HG03354 (cell line): Measurements from ENCODE around the gene HMCES.
"Not testable (repeated sequence)": the region's sequence is repeated elsewhere in the genome, so short reads cannot be mapped to it uniquely, and the experiment has no call there.

ENCODE experiments used
- ATAC-seq: cut with Tn5 transposase; IDR thresholded peaks from one replicate; pipeline ENCODE4 v1.9.1; 2021; ENCODE audit warnings: mild to moderate bottlenecking; ENCODE audit not compliant: unreplicated experiment, poor library complexity, severe bottlenecking

The HMCES gene

GRCh38 chr3:129256270-129256669 is 22.4 kb upstream of the HMCES start:
- ATAC-seq, result no peak

- ATAC-seq, result no peak
Measured at GRCh38 chr3:129257609-129258008, 21.1 kb upstream of the HMCES start.

- ATAC-seq, result no peak
Measured at GRCh38 chr3:129259612-129260477, 18.8 kb upstream of the HMCES start.

GRCh38 chr3:129260606-129261005 is 18.1 kb upstream of the HMCES start:
- ATAC-seq, result no peak

GRCh38 chr3:129261894-129262293 is 16.8 kb upstream of the HMCES start:
- ATAC-seq, result no peak

GRCh38 chr3:129263161-129263910 is 15.3 kb upstream of the HMCES start:
- no peak for ATAC-seq

- ATAC-seq, result not testable (repeated sequence)
Measured at GRCh38 chr3:129264994-129265393, 13.7 kb upstream of the HMCES start.

- ATAC-seq, result no peak
Measured at GRCh38 chr3:129266651-129267050, 12.0 kb upstream of the HMCES start.

GRCh38 chr3:129268396-129268795 is 10.3 kb upstream of the HMCES start:
- ATAC-seq, result no peak

- no peak for ATAC-seq
Measured at GRCh38 chr3:129271674-129272073, 7.0 kb upstream of the HMCES start.

GRCh38 chr3:129276385-129276784 is 2.3 kb upstream of the HMCES start:
- peak; percentile 86 for ATAC-seq

GRCh38 chr3:129277829-129278271 is 820 bp upstream of the HMCES start:
- no peak for ATAC-seq

- ATAC-seq, result no peak
Measured at GRCh38 chr3:129278966-129279906, 566 bp downstream of the HMCES start.

GRCh38 chr3:129280183-129280582 is 1.5 kb downstream of the HMCES start:
- ATAC-seq, result no peak

- ATAC-seq, result no peak
Measured at GRCh38 chr3:129281726-129282125, 3.1 kb downstream of the HMCES start.

GRCh38 chr3:129282727-129283327 is 4.2 kb downstream of the HMCES start:
- peak; percentile 80 for ATAC-seq

GRCh38 chr3:129286081-129286480 is 7.4 kb downstream of the HMCES start:
- ATAC-seq, result no peak

GRCh38 chr3:129288446-129288845 is 9.8 kb downstream of the HMCES start:
- ATAC-seq, result no peak

- ATAC-seq, result no peak
Measured at GRCh38 chr3:129289201-129289921, 10.7 kb downstream of the HMCES start.
